MG63 (cell line): Measurements from ENCODE around the gene SAYSD1. TPM values are rescaled to one million over a fixed set of nuclear protein-coding genes. Genes with fewer than 3 reads are reported as not detected.

ENCODE experiments used
- DNase-seq: peaks from one replicate; pipeline ENCODE4 v3.0.0-alpha.2; 2020
- H3K27me3 ChIP-seq: fragments of 250-450 bp; sonication (Bioruptor Pico); 2 replicates; pipeline ENCODE4 v1.5.1; 2020; ENCODE audit warnings: mild to moderate bottlenecking, moderate library complexity
- H3K36me3 ChIP-seq: fragments of 250-450 bp; sonication (Bioruptor Pico); 2 replicates; pipeline ENCODE4 v1.5.1; 2020; ENCODE audit warnings: mild to moderate bottlenecking, moderate library complexity
- H3K4me3 ChIP-seq: fragments of 250-450 bp; sonication (Bioruptor Pico); 2 replicates; pipeline ENCODE4 v1.5.1; 2020; ENCODE audit warnings: mild to moderate bottlenecking, moderate library complexity
- H3K9me3 ChIP-seq: fragments of 250-450 bp; sonication (Bioruptor Pico); 2 replicates; pipeline ENCODE4 v1.5.1; 2020; ENCODE audit warnings: mild to moderate bottlenecking, moderate library complexity
- total RNA-seq: library from RNA; depleted of rRNA; stranded (reverse); fragments of >200 nt; shearing (Covaris generic); gene quantifications from 2 replicates; pipeline ENCODE4 v1.2.3, GENCODE V29; 2014; ENCODE audit warnings: low replicate concordance

Gene SAYSD1
- total RNA-seq, 1 experiment from 2014 or later: 57.2 TPM

GRCh38 chr6:39088331-39088730 is 26.7 kb downstream of the SAYSD1 start:
- no peaks in the 10 kb centered on the region; the same call in 1 of the 2 replicates for H3K9me3 ChIP-seq
- peak; percentile 86 for DNase-seq
- no peaks in the 10 kb centered on the region for H3K36me3 ChIP-seq
- H3K4me3 ChIP-seq: no peak overlapping the region
- peaks cover 57% of the 10 kb centered on the region for H3K27me3 ChIP-seq

- no peaks in the 10 kb centered on the region; the same call in 1 of the 2 replicates for H3K9me3 ChIP-seq
- H3K4me3 ChIP-seq: no peak overlapping the region
- no peak for DNase-seq
- H3K27me3 ChIP-seq: peaks cover 57% of the 10 kb centered on the region
- no peaks in the 10 kb centered on the region for H3K36me3 ChIP-seq
Observed at GRCh38 chr6:39087197-39087596, 27.8 kb downstream of the SAYSD1 start.

GRCh38 chr6:39086711-39087110 is 28.3 kb downstream of the SAYSD1 start:
- Histone ChIP-seq H3K4me3 (no peak overlapping the region), H3K27me3 (peaks cover 57% of the 10 kb centered on the region), H3K36me3 (no peaks in the 10 kb centered on the region), H3K9me3 (no peaks in the 10 kb centered on the region; the same call in 1 of the 2 replicates)
- DNase-seq: no peak

GRCh38 chr6:39086294-39086693 is 28.7 kb downstream of the SAYSD1 start:
- H3K36me3 ChIP-seq: no peaks in the 10 kb centered on the region
- no peak for DNase-seq
- no peaks in the 10 kb centered on the region; the same call in 1 of the 2 replicates for H3K9me3 ChIP-seq
- peaks cover 56% of the 10 kb centered on the region for H3K27me3 ChIP-seq
- no peak overlapping the region for H3K4me3 ChIP-seq

- peaks cover 46% of the 10 kb centered on the region for H3K27me3 ChIP-seq
- no peak for DNase-seq
- H3K4me3 ChIP-seq: no peak overlapping the region
- H3K9me3 ChIP-seq: no peaks in the 10 kb centered on the region; the same call in 1 of the 2 replicates
- H3K36me3 ChIP-seq: no peaks in the 10 kb centered on the region
Observed at GRCh38 chr6:39085129-39085797, 29.7 kb downstream of the SAYSD1 start.

GRCh38 chr6:39084506-39084905 is 30.5 kb downstream of the SAYSD1 start:
- H3K36me3 ChIP-seq: no peaks in the 10 kb centered on the region
- H3K27me3 ChIP-seq: peaks cover 39% of the 10 kb centered on the region
- DNase-seq: no peak
- no peaks in the 10 kb centered on the region; the same call in 1 of the 2 replicates for H3K9me3 ChIP-seq
- H3K4me3 ChIP-seq: no peak overlapping the region

- Histone ChIP-seq H3K36me3 (no peaks in the 10 kb centered on the region), H3K27me3 (peaks cover 28% of the 10 kb centered on the region), H3K9me3 (no peaks in the 10 kb centered on the region), H3K4me3 (no peak overlapping the region)
- no peak for DNase-seq
Observed at GRCh38 chr6:39083231-39083634, 31.8 kb downstream of the SAYSD1 start.

- H3K9me3 ChIP-seq: no peaks in the 10 kb centered on the region
Observed at GRCh38 chr6:39082310-39082709, 32.7 kb downstream of the SAYSD1 start.

GRCh38 chr6:39080246-39080875 is 34.6 kb downstream of the SAYSD1 start:
- Histone ChIP-seq H3K27me3 (no peaks in the 10 kb centered on the region; the same call in 1 of the 2 replicates), H3K9me3 (no peaks in the 10 kb centered on the region), H3K4me3 (no peak overlapping the region), H3K36me3 (no peaks in the 10 kb centered on the region)
- DNase-seq: no peak

More at GRCh38 chr6:39082310-39082709, 32.7 kb downstream of the SAYSD1 start:
- Histone ChIP-seq H3K27me3 (peaks cover 19% of the 10 kb centered on the region), H3K36me3 (no peaks in the 10 kb centered on the region), H3K4me3 (no peak overlapping the region)
- no peak for DNase-seq

- H3K4me3 ChIP-seq: no peak overlapping the region
- H3K9me3 ChIP-seq: no peaks in the 10 kb centered on the region
- DNase-seq: no peak
- H3K27me3 ChIP-seq: no peaks in the 10 kb centered on the region
- H3K36me3 ChIP-seq: no peaks in the 10 kb centered on the region
Observed at GRCh38 chr6:39079197-39080125, 35.5 kb downstream of the SAYSD1 start.

GRCh38 chr6:39078695-39079094 is 36.3 kb downstream of the SAYSD1 start:
- no peaks in the 10 kb centered on the region for H3K27me3 ChIP-seq
- no peak for DNase-seq
- H3K9me3 ChIP-seq: no peaks in the 10 kb centered on the region
- H3K36me3 ChIP-seq: no peaks in the 10 kb centered on the region
- H3K4me3 ChIP-seq: no peak overlapping the region

GRCh38 chr6:39077882-39078594 is 36.9 kb downstream of the SAYSD1 start:
- Histone ChIP-seq H3K27me3 (0 out of 2 replicates have a peak, but pooled peaks cover under 1% of the 10 kb centered on the region), H3K36me3 (no peaks in the 10 kb centered on the region), H3K9me3 (no peaks in the 10 kb centered on the region), H3K4me3 (no peak overlapping the region)
- no peak for DNase-seq

- no peak for DNase-seq
- peaks cover 8% of the 10 kb centered on the region for H3K27me3 ChIP-seq
Observed at GRCh38 chr6:39076623-39077535, 38.1 kb downstream of the SAYSD1 start.

GRCh38 chr6:39075807-39076622 is 39.0 kb downstream of the SAYSD1 start:
- no peak for DNase-seq
- no peak overlapping the region for H3K4me3 ChIP-seq
- no peaks in the 10 kb centered on the region for H3K9me3 ChIP-seq

More at GRCh38 chr6:39076623-39077535, 38.1 kb downstream of the SAYSD1 start:
- Histone ChIP-seq H3K36me3 (no peaks in the 10 kb centered on the region), H3K4me3 (no peak overlapping the region), H3K9me3 (no peaks in the 10 kb centered on the region)

More at GRCh38 chr6:39075807-39076622, 39.0 kb downstream of the SAYSD1 start:
- Histone ChIP-seq H3K27me3 (peaks cover 14% of the 10 kb centered on the region), H3K36me3 (no peaks in the 10 kb centered on the region)
